ENCODE results near the gene HTRA3.

Gene HTRA3

GRCh38 chr4:8266508-8266907 is 3.0 kb upstream of the HTRA3 start:
- DNase-seq (ENCODE audit: low spot score): no peak

GRCh38 chr4:8267077-8267476 is 2.5 kb upstream of the HTRA3 start:
- no peak for DNase-seq (ENCODE audit: low spot score)

- DNase-seq (ENCODE audit: low spot score): no peak
Measured at GRCh38 chr4:8268211-8268610, 1.3 kb upstream of the HTRA3 start.

GRCh38 chr4:8268901-8269534 is 536 bp upstream of the HTRA3 start:
- no peak for DNase-seq (ENCODE audit: low spot score)

GRCh38 chr4:8270418-8270771 is 841 bp downstream of the HTRA3 start:
- no peak for DNase-seq (ENCODE audit: low spot score)

GRCh38 chr4:8270912-8271815 is 1.6 kb downstream of the HTRA3 start:
- no peak for DNase-seq (ENCODE audit: low spot score)

- no peak for DNase-seq (ENCODE audit: low spot score)
Measured at GRCh38 chr4:8271821-8272220, 2.3 kb downstream of the HTRA3 start.

GRCh38 chr4:8272472-8273428 is 3.2 kb downstream of the HTRA3 start:
- DNase-seq (ENCODE audit: low spot score): no peak

- no peak for DNase-seq (ENCODE audit: low spot score)
Measured at GRCh38 chr4:8273450-8273849, 3.9 kb downstream of the HTRA3 start.

GRCh38 chr4:8274066-8274652 is 4.6 kb downstream of the HTRA3 start:
- DNase-seq (ENCODE audit: low spot score): no peak

- peak; percentile 94 for DNase-seq (ENCODE audit: low spot score)
Measured at GRCh38 chr4:8274765-8275547, 5.4 kb downstream of the HTRA3 start.

- no peak for DNase-seq (ENCODE audit: low spot score)
Measured at GRCh38 chr4:8275548-8275910, 6.0 kb downstream of the HTRA3 start.

- no peak for DNase-seq (ENCODE audit: low spot score)
Measured at GRCh38 chr4:8276358-8277240, 7.0 kb downstream of the HTRA3 start.

GRCh38 chr4:8277356-8278008 is 7.9 kb downstream of the HTRA3 start:
- no peak for DNase-seq (ENCODE audit: low spot score)

GRCh38 chr4:8278009-8278395 is 8.4 kb downstream of the HTRA3 start:
- DNase-seq (ENCODE audit: low spot score): no peak

- peak; percentile 80 for DNase-seq (ENCODE audit: low spot score)
Measured at GRCh38 chr4:8278421-8279287, 9.1 kb downstream of the HTRA3 start.

- DNase-seq (ENCODE audit: low spot score): no peak
Measured at GRCh38 chr4:8279321-8280157, 10.0 kb downstream of the HTRA3 start.

All from left forelimb (tissue), 1 donor.